ENCODE data around the gene NDUFAF2.
"Not testable (repeated sequence)": the region's sequence is repeated elsewhere in the genome, so short reads cannot be mapped to it uniquely, and the experiment has no call there.

NDUFAF2 gene

GRCh38 chr5:61019642-61020041 is 74.6 kb downstream of the NDUFAF2 start:
- Histone ChIP-seq H3K4me1 (ENCODE audit: control insufficient read depth in 1 of 2, insufficient read depth in 2 of 2, low read length in 2 of 2) (no peaks in the 10 kb centered on the region), H3K27ac (ENCODE audit: low read length) (no peak overlapping the region), H3K4me3 (ENCODE audit: low read depth in 1 of 2, low read length in 2 of 2) (no peak overlapping the region), H3K9me3 (ENCODE audit: control insufficient read depth in 1 of 2, low read length in 2 of 2) (no peaks in the 10 kb centered on the region), H3K27me3 (ENCODE audit: low read depth, low read length) (no peaks in the 10 kb centered on the region), H3K36me3 (ENCODE audit: control insufficient read depth in 1 of 2, insufficient read depth in 2 of 2, low read length in 2 of 2) (no peaks in the 10 kb centered on the region)

GRCh38 chr5:61020415-61020814 is 75.4 kb downstream of the NDUFAF2 start:
- no peaks in the 10 kb centered on the region for H3K4me1 ChIP-seq (ENCODE audit: control insufficient read depth in 1 of 2, insufficient read depth in 2 of 2, low read length in 2 of 2)
- H3K36me3 ChIP-seq (ENCODE audit: control insufficient read depth in 1 of 2, insufficient read depth in 2 of 2, low read length in 2 of 2): no peaks in the 10 kb centered on the region
- H3K27ac ChIP-seq (ENCODE audit: low read length): no peak overlapping the region
- no peaks in the 10 kb centered on the region for H3K27me3 ChIP-seq (ENCODE audit: low read depth, low read length)
- H3K9me3 ChIP-seq (ENCODE audit: control insufficient read depth in 1 of 2, low read length in 2 of 2): no peaks in the 10 kb centered on the region
- no peak overlapping the region for H3K4me3 ChIP-seq (ENCODE audit: low read depth in 1 of 2, low read length in 2 of 2)

GRCh38 chr5:61023131-61023530 is 78.1 kb downstream of the NDUFAF2 start:
- Histone ChIP-seq H3K27me3 (ENCODE audit: low read depth, low read length) (no peaks in the 10 kb centered on the region), H3K9me3 (ENCODE audit: control insufficient read depth in 1 of 2, low read length in 2 of 2) (no peaks in the 10 kb centered on the region), H3K4me3 (ENCODE audit: low read depth in 1 of 2, low read length in 2 of 2) (no peak overlapping the region), H3K27ac (ENCODE audit: low read length) (no peak overlapping the region), H3K36me3 (ENCODE audit: control insufficient read depth in 1 of 2, insufficient read depth in 2 of 2, low read length in 2 of 2) (no peaks in the 10 kb centered on the region), H3K4me1 (ENCODE audit: control insufficient read depth in 1 of 2, insufficient read depth in 2 of 2, low read length in 2 of 2) (no peaks in the 10 kb centered on the region)

- Histone ChIP-seq H3K27me3 (ENCODE audit: low read depth, low read length) (no peaks in the 10 kb centered on the region), H3K27ac (ENCODE audit: low read length) (no peak overlapping the region), H3K4me3 (ENCODE audit: low read depth in 1 of 2, low read length in 2 of 2) (no peak overlapping the region), H3K4me1 (ENCODE audit: control insufficient read depth in 1 of 2, insufficient read depth in 2 of 2, low read length in 2 of 2) (peaks cover 0 to 10% of the 10 kb centered on the region in 2 donors), H3K9me3 (ENCODE audit: control insufficient read depth in 1 of 2, low read length in 2 of 2) (no peaks in the 10 kb centered on the region), H3K36me3 (ENCODE audit: control insufficient read depth in 1 of 2, insufficient read depth in 2 of 2, low read length in 2 of 2) (no peaks in the 10 kb centered on the region)
These were observed 81.0 kb downstream of the NDUFAF2 start for GRCh38 chr5:61026004-61026403.

- H3K4me3 ChIP-seq (ENCODE audit: low read depth in 1 of 2, low read length in 2 of 2): no peak overlapping the region
- H3K4me1 ChIP-seq (ENCODE audit: control insufficient read depth in 1 of 2, insufficient read depth in 2 of 2, low read length in 2 of 2): peaks cover 0 to 10% of the 10 kb centered on the region in 2 donors
- H3K9me3 ChIP-seq (ENCODE audit: control insufficient read depth in 1 of 2, low read length in 2 of 2): no peaks in the 10 kb centered on the region
- H3K27me3 ChIP-seq (ENCODE audit: low read depth, low read length): no peaks in the 10 kb centered on the region
- no peak overlapping the region for H3K27ac ChIP-seq (ENCODE audit: low read length)
- no peaks in the 10 kb centered on the region for H3K36me3 ChIP-seq (ENCODE audit: control insufficient read depth in 1 of 2, insufficient read depth in 2 of 2, low read length in 2 of 2)
These were observed 83.4 kb downstream of the NDUFAF2 start for GRCh38 chr5:61028382-61028781.

GRCh38 chr5:61029456-61030162 is 84.6 kb downstream of the NDUFAF2 start:
- no peak overlapping the region for H3K4me3 ChIP-seq (ENCODE audit: low read depth in 1 of 2, low read length in 2 of 2)
- H3K4me1 ChIP-seq (ENCODE audit: control insufficient read depth in 1 of 2, insufficient read depth in 2 of 2, low read length in 2 of 2): peaks cover 0 to 10% of the 10 kb centered on the region in 2 donors
- no peaks in the 10 kb centered on the region for H3K27me3 ChIP-seq (ENCODE audit: low read depth, low read length)
- H3K27ac ChIP-seq (ENCODE audit: low read length): no peak overlapping the region
- no peaks in the 10 kb centered on the region for H3K36me3 ChIP-seq (ENCODE audit: control insufficient read depth in 1 of 2, insufficient read depth in 2 of 2, low read length in 2 of 2)
- no peaks in the 10 kb centered on the region for H3K9me3 ChIP-seq (ENCODE audit: control insufficient read depth in 1 of 2, low read length in 2 of 2)

- H3K27ac ChIP-seq (ENCODE audit: low read length): no peak overlapping the region
These were observed 85.1 kb downstream of the NDUFAF2 start for GRCh38 chr5:61030163-61030482.

GRCh38 chr5:61031301-61031700 is 86.3 kb downstream of the NDUFAF2 start:
- peaks cover 0 to 10% of the 10 kb centered on the region in 2 donors for H3K4me1 ChIP-seq (ENCODE audit: control insufficient read depth in 1 of 2, insufficient read depth in 2 of 2, low read length in 2 of 2)
- H3K27me3 ChIP-seq (ENCODE audit: low read depth, low read length); H3K36me3 ChIP-seq (ENCODE audit: control insufficient read depth in 1 of 2, insufficient read depth in 2 of 2, low read length in 2 of 2); H3K9me3 ChIP-seq (ENCODE audit: control insufficient read depth in 1 of 2, low read length in 2 of 2); H3K4me3 ChIP-seq (ENCODE audit: low read depth in 1 of 2, low read length in 2 of 2); H3K27ac ChIP-seq (ENCODE audit: low read length): not testable (repeated sequence)

More at GRCh38 chr5:61030163-61030482, 85.1 kb downstream of the NDUFAF2 start:
- no peaks in the 10 kb centered on the region for H3K27me3 ChIP-seq (ENCODE audit: low read depth, low read length)
- H3K9me3 ChIP-seq (ENCODE audit: control insufficient read depth in 1 of 2, low read length in 2 of 2): no peaks in the 10 kb centered on the region
- no peak overlapping the region for H3K4me3 ChIP-seq (ENCODE audit: low read depth in 1 of 2, low read length in 2 of 2)
- H3K36me3 ChIP-seq (ENCODE audit: control insufficient read depth in 1 of 2, insufficient read depth in 2 of 2, low read length in 2 of 2): no peaks in the 10 kb centered on the region
- peaks cover 0 to 10% of the 10 kb centered on the region in 2 donors for H3K4me1 ChIP-seq (ENCODE audit: control insufficient read depth in 1 of 2, insufficient read depth in 2 of 2, low read length in 2 of 2)

GRCh38 chr5:61044545-61044944 is 99.5 kb downstream of the NDUFAF2 start:
- no peaks in the 10 kb centered on the region for H3K4me1 ChIP-seq (ENCODE audit: control insufficient read depth in 1 of 2, insufficient read depth in 2 of 2, low read length in 2 of 2)
- no peak overlapping the region for H3K27ac ChIP-seq (ENCODE audit: low read length)
- no peaks in the 10 kb centered on the region for H3K27me3 ChIP-seq (ENCODE audit: low read depth, low read length)
- no peak overlapping the region for H3K4me3 ChIP-seq (ENCODE audit: low read depth in 1 of 2, low read length in 2 of 2)
- H3K36me3 ChIP-seq (ENCODE audit: control insufficient read depth in 1 of 2, insufficient read depth in 2 of 2, low read length in 2 of 2): no peaks in the 10 kb centered on the region
- no peaks in the 10 kb centered on the region for H3K9me3 ChIP-seq (ENCODE audit: control insufficient read depth in 1 of 2, low read length in 2 of 2)

- H3K4me3 ChIP-seq (ENCODE audit: low read depth in 1 of 2, low read length in 2 of 2): no peak overlapping the region
- H3K4me1 ChIP-seq (ENCODE audit: control insufficient read depth in 1 of 2, insufficient read depth in 2 of 2, low read length in 2 of 2): peaks cover 0 to 5% of the 10 kb centered on the region in 2 donors
- no peak overlapping the region for H3K27ac ChIP-seq (ENCODE audit: low read length)
- H3K36me3 ChIP-seq (ENCODE audit: control insufficient read depth in 1 of 2, insufficient read depth in 2 of 2, low read length in 2 of 2): no peaks in the 10 kb centered on the region
- H3K9me3 ChIP-seq (ENCODE audit: control insufficient read depth in 1 of 2, low read length in 2 of 2): no peaks in the 10 kb centered on the region
- H3K27me3 ChIP-seq (ENCODE audit: low read depth, low read length): no peaks in the 10 kb centered on the region
These were observed 102.3 kb downstream of the NDUFAF2 start for GRCh38 chr5:61047346-61047745.

- Histone ChIP-seq H3K36me3 (ENCODE audit: control insufficient read depth in 1 of 2, insufficient read depth in 2 of 2, low read length in 2 of 2) (no peaks in the 10 kb centered on the region), H3K4me3 (ENCODE audit: low read depth in 1 of 2, low read length in 2 of 2) (no peak overlapping the region), H3K4me1 (ENCODE audit: control insufficient read depth in 1 of 2, insufficient read depth in 2 of 2, low read length in 2 of 2) (peaks cover 0 to 5% of the 10 kb centered on the region in 2 donors), H3K27ac (ENCODE audit: low read length) (no peak overlapping the region), H3K9me3 (ENCODE audit: control insufficient read depth in 1 of 2, low read length in 2 of 2) (no peaks in the 10 kb centered on the region), H3K27me3 (ENCODE audit: low read depth, low read length) (no peaks in the 10 kb centered on the region)
These were observed 103.5 kb downstream of the NDUFAF2 start for GRCh38 chr5:61048534-61048933.

- Histone ChIP-seq H3K9me3 (ENCODE audit: control insufficient read depth in 1 of 2, low read length in 2 of 2) (no peaks in the 10 kb centered on the region), H3K4me1 (ENCODE audit: control insufficient read depth in 1 of 2, insufficient read depth in 2 of 2, low read length in 2 of 2) (peaks cover 0 to 5% of the 10 kb centered on the region in 2 donors), H3K27me3 (ENCODE audit: low read depth, low read length) (no peaks in the 10 kb centered on the region), H3K4me3 (ENCODE audit: low read depth in 1 of 2, low read length in 2 of 2) (no peak overlapping the region), H3K36me3 (ENCODE audit: control insufficient read depth in 1 of 2, insufficient read depth in 2 of 2, low read length in 2 of 2) (no peaks in the 10 kb centered on the region), H3K27ac (ENCODE audit: low read length) (no peak overlapping the region)
These were observed 105.3 kb downstream of the NDUFAF2 start for GRCh38 chr5:61050292-61050691.
